ENCODE data around the gene PRKN.

Gene PRKN

DNA sequence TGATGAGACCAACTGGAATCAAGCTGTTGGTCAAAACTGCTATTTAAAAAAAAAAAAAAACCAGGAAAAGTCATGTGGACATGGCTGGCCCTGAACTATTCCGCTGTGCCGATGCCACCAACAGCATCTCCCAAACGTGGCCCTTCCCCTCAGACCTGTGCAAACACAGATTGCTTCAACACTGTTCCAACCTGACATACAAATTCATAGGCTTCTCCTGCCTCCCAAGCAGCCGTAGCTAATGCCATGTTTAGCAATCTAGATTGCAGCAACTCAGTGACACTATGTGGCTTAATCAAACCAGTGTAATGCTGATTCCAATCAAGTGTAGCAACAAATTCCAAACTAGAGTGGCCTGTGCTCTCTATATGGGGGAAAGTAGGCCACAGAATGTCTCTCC lies 16.2 kb downstream of the PRKN start:
- no peak for DNase-seq (ENCODE audit: low read depth in 3 of 3, low spot score in 1 of 3)

DNA sequence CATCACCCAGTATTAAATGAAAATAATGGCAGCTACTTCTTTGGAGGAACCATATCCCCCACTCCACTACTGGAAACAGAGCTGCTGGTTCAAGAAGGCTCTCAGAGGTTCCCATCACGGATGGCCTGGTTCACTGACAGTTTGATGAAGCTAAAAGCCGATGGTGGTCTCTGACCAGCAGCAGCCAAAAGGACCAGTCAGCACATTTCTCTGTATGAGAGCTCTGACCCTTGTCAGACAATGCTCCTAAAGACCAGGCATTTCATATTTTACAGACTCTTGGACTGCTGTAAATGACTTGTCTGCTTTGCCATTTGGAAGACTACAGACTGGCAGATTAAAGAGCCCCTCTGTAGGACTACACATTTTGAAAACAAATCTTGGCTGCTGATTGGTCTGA lies 16.6 kb downstream of the PRKN start:
- DNase-seq (ENCODE audit: low read depth in 3 of 3, low spot score in 1 of 3), result no peak

DNA sequence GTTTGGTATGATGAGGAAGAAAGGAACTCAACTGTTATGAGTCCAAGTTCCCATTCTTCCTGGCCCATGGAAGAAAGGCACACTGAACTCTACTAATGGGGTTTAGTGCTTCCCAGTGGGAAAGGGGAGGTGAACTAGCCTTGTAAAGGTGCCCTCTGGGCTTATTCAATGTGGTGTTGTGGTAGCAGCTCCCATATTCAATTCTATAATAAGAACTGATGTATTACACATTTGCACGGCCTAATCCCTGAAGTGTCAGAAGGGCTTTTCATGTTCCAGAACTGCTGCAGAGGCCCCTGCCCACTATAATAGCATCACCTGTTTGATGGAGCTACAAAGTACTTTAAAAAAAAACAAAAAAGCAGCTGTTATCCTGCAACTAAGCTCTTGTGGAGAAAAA lies 17.1 kb downstream of the PRKN start:
- DNase-seq (ENCODE audit: low read depth in 3 of 3, low spot score in 1 of 3), result no peak

DNA sequence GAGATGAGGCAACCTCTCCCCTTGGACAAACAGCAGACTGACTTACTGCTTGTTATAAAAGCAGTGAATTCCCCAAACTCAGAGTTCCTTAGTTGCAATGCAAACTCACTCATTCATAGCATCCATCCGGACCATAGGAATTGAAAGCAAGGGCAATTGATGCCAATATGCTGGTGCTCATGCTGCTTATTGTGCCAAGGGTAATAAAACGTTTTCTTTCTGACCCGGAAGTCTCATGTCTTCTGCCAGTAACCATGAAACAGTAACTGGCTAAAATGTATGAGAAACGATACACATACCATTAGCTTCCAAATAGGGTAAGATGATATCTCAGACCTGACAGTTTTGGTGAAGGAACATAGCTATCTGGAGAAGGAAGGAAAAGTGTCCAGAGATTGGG lies 18.1 kb downstream of the PRKN start:
- DNase-seq (ENCODE audit: low read depth in 3 of 3, low spot score in 1 of 3), result no peak

DNA sequence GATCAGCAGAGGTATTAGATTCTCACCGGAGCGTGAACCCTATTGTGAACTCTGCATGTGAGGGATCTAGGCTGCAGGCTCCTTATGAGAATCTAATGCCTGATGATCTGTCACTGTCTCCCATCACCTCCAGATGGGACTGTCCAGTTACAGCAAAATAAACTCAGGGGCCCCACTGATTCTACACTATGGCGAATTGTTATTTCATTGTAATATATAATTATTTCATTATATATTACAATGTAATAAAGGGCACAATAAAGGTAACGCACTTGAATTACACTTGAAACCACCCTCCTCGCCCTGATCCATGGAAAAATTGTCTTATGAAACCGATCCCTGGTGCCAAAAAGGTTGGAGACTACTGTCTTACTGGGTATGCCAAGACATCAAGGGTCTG lies 18.6 kb downstream of the PRKN start:
- no peak for DNase-seq (ENCODE audit: low read depth in 3 of 3, low spot score in 1 of 3)

DNA sequence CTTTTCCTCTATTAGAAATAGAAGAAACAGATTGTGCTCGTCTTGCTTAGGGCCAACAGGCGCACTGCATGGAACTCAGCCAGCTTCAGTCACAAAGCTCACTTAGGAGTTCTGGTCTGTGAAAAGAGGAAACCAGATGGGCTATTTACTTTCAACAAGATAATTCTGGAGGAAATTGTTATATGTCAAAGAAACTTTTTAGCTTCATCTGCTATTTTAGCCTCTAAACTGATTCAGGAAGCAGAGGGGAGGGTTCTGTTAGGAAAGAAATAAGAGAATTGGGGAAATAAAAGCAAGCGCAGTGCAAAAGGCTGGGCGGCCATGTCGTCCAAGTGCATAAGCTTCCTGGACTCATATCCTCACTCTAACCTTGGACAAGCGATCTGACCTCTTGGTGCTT lies 21.3 kb downstream of the PRKN start:
- no peak for DNase-seq (ENCODE audit: low read depth in 3 of 3, low spot score in 1 of 3)

DNA sequence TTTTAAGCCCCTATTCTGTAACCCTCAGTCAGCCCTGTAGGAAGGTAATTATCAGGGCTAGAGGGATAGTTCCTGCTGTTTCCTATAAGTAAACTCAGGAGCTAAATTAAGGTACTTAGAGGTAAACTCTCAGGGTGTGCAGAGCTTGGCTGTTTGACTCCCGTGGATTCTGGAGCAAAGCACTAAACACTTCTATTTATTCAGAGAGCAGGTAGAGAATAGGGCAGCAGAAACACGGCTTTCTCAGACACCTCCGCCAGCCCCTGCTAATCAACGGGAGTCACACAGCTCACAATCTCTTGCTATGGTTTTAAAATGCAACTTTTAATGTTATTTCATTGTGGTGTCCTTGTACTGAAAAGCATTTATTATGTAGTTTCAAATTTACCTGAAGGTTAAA lies 21.8 kb downstream of the PRKN start:
- no peak for DNase-seq (ENCODE audit: low read depth in 3 of 3, low spot score in 1 of 3)

DNA sequence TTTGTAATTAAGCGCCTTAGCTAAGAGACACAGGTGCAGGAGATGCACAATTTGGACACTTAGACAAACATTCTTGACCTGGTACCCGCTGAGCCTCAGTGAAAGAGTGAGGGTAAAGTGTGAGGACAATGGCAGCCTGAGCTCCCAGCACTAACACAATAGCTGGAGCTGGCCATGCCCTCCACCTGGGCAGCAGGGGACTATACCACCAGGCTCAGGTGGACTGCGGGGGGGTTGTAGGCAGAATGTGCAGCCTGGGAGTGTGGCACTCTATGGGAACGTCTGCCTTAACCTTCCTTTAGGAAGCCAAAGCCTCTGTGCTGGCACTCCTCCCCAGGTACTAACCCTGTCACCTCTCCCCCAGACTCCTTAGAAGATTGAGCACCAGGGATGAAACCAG lies 23.6 kb downstream of the PRKN start:
- no peak for DNase-seq (ENCODE audit: low read depth in 3 of 3, low spot score in 1 of 3)

DNA sequence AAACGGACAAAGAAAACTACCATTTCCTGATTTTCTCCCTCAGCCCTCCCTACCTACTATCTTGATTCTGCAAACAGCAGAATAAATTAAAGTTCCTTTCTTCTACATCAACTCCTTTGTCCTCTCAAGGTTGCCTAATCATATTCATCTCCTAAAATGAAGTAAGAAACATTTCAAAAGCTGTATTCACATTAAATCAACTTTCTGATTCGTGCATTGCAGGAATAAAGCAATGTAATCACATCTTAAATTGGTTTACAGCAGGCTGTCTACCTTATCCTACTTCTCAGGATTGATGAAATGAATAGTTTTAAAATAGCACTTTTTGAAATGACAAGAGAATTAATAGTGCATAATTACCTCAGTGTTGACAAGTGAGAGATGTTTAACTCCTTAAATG lies 25.1 kb downstream of the PRKN start:
- DNase-seq (ENCODE audit: low read depth in 3 of 3, low spot score in 1 of 3), result no peak

DNA sequence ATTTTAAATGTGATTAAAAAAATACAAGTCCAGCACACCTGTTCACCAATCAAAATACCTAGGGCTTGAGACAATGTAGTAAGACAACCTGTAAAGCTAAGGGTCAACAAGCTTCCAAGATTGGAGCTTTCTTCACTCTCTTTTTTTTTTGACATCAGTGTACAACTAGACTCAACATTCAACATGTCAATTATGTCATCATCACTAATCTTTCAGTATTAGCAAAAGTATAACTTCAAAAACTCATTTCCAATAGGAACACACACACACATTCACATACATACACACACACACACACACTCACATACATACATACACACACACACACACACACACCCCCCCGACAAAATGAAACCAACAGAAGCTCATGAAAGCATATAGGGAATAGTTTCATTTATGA lies 26.0 kb downstream of the PRKN start:
- no peak for DNase-seq (ENCODE audit: low read depth in 3 of 3, low spot score in 1 of 3)

DNA sequence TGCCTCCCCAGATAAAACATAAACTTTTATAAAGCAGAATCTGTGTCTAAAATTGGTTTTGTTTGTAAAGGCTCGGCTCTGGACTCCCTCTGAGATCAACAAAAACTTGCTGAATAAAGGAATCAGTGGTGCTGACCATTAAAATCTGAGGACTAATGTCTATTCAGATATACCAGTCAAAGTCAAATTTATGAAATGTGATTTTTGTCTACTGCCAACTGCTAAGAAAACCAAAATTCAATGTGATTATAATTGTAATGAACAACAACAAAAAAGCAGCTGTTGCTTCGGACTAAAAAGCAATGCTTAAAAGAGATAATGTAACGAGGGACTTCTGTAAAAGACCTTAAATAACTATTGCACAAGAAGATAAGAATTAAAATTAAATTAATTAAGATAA lies 26.6 kb downstream of the PRKN start:
- no peak for DNase-seq (ENCODE audit: low read depth in 3 of 3, low spot score in 1 of 3)

DNA sequence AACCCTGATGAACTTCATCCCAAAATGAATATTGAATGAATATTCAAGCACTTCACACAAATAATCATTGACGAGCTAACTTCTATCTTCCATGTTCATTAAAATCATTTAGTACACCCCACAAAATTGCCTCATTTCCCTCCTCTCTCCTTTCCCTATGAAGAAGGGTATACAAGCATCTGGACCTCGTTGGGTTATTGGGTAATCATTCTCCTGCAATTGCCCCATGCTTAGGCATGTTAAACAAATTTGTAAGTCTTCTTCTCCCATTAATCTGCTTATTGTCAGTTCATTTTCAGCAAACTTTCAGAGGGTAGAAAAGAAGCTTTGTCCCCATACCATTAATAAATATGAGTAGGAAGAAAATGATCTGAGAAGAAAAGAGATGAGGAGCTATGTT lies 27.6 kb downstream of the PRKN start:
- DNase-seq (ENCODE audit: low read depth in 3 of 3, low spot score in 1 of 3), result no peak

DNA sequence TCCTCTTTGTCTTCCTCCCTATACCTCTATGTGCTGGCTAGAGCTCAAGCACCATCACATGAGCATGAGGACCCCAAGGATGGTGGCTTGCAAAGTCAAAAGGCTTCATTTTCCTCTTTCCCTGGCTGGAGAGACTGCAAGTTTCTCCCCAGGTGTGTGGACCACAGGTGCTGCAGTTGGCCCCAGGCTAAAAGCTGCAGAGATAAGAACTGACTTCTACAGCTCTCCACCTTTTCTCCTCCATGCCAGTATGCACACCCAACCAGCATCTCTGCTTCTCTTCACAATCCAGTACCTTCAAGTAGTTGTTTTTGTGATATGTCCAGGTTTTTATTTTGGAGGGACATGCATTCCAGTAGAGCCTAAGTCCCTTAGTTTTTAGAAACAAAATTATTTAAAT lies 29.1 kb downstream of the PRKN start:
- DNase-seq (ENCODE audit: low read depth in 3 of 3, low spot score in 1 of 3), result no peak

DNA sequence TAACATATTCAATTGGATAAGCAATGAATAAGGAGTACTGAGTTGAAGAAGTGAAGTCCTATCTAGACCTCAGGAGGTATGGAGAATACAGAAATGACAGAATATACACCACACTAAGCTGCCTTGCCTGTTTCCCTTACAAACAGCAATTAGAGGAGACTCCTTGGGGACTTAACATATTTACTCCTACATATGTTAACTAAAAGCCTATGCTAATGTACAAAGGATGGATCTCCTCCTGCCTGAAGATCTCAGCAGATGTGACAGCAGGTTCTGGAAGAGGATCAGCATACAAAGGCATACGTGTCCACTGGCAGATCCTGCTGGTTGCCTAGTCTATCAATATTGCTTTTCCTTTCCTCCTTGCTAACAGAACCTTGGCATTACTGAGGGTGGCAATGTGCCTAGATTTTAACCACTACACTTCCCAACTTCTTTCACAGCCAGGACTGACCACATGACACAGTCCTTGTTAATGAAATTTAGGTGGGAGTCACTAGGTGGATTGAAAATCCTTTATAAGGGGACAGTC lies 29.6 kb downstream of the PRKN start:
- no peak for DNase-seq (ENCODE audit: low read depth in 3 of 3, low spot score in 1 of 3)

DNA sequence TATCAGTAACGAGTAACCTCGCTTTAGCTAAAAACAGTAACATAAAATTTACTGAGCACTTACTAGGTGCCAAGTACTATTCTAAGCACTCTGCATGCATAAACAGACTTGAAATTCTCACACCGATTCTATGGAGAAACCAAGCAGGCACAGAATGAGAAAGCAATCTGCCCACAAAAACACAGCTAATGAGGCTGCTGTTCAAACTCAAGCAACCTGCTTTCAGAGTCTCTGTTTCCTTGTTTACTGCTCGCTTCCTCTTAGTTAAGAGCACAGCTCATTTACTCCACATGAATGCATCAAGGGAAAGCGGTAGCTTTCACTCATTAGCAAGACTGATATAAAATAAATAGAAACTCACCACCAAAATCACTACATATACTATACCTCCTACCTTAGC lies 37.4 kb downstream of the PRKN start:
- no peak for DNase-seq (ENCODE audit: low read depth in 3 of 3, low spot score in 1 of 3)

DNA sequence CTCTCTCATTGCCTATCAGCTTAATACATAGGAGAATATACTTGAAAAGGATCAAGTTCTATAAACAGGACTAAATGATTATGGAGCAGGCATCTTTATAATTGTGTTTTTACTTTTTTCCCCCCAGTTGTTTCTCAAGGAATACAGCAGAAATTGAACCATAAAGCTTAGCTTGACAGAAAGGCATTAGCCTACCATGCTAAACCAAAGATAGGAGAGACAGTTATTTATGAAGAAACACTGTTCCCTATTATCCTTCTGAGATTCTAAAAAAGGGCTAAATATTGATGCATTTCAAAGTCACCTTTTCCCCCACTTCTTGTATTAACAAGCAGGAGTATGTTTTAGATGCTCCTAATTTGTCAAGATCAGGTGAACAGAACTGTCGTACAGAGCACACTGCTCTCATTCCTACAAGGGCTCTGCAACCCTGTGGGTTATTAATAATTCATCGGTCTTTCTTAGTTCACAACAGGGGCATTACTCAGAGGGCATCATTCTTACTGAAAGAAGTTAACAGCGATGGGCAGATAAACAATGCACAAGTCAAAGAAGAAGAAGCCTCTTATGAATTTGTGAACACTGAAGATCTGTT lies 38.7 kb downstream of the PRKN start:
- no peak for DNase-seq (ENCODE audit: low read depth in 3 of 3, low spot score in 1 of 3)

DNA sequence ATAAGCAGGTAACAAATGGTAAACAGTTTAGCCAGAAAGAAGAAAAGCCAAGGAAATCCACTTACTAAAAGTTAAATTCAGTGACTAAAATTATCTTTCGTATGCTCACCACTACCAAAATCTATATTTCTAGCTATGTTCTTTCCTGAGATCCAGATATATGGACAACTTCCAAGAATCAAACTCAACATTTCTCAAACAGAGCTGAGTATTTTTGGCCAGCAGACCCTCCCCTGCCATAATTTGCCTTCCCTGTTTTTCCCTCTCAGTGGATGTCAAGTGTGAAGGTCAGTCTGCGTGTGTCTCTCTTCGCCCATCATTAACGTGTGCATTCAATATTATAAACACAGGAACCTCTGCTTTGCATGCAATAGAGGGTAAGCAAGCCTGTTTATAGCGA lies 42.0 kb downstream of the PRKN start:
- no peak for DNase-seq (ENCODE audit: low read depth in 3 of 3, low spot score in 1 of 3)

DNA sequence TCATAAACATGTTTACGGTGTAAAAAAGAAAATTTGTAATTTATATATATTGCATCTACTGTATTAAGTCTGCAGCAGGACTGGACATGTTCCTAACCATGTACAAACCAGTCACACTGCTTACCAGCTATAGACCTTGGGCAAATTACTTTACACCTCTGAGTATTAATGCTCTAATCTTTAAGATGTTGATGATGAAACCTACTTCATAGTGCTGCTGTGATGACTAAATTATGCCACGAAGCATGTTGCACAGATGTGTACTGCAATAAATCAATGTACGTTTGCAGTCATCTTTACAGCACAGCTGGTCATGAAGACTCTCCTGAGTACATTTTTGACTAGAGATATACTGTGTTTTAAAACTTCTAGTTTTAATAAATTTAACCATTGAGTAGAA lies 42.6 kb downstream of the PRKN start:
- no peak for DNase-seq (ENCODE audit: low read depth in 3 of 3, low spot score in 1 of 3)

DNA sequence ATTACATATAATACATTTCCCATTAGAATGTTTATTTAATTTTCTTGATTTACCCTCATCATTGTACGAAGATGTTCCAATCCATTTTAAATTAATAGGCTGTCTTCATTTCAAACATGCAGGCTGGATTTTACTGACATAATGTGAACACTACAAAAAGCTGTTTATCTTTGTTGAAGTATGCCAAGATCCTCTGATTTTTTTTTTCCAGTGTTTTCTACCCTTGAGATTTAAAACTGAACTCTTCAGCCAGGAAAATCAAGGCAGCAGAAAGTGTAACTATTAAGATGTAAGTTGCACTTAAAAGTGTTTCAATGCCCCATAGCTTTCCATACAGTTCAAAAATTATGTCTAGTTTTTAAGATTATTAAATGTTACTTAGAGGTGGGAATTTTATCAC lies 43.5 kb downstream of the PRKN start:
- no peak for DNase-seq (ENCODE audit: low read depth in 3 of 3, low spot score in 1 of 3)

DNA sequence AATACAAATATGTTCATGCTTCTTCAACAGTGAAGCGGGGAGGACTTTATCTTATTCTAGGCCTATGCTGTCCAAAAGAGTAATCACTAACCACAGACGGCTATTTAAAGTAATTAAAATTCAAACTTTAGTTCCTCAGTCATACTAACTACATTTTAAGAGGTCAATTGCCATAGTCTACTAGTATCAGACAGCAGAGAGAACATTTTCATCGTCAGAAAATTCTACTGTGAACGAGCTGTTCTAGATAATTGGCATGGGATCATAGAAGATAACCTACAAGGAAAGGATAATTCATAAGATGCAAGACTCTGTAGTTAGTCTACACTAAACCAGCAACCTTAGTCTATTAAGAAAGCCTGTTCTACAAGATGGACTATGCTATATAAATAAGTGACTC lies 44.4 kb downstream of the PRKN start:
- no peak for DNase-seq (ENCODE audit: low read depth in 3 of 3, low spot score in 1 of 3)

DNA sequence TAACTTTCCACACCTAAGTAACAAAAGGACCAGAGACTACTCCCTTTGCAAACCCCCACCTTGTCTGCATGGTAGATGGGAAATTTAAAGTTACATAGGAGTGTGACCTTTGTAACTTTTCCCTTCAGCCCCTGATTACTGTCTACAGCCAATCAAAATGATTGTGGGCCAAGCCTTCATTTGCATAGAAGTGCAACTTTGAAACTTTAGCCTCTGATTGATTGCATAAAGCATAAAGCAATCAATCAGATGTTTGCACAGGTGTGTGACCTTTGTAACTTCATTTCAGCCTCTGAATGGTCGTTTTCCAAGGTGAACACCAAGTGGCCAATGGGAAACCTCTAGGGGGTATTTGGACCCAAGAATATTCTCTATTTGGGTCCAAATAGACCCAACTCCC lies 46.1 kb downstream of the PRKN start:
- no peak for DNase-seq (ENCODE audit: low read depth in 3 of 3, low spot score in 1 of 3)

DNA sequence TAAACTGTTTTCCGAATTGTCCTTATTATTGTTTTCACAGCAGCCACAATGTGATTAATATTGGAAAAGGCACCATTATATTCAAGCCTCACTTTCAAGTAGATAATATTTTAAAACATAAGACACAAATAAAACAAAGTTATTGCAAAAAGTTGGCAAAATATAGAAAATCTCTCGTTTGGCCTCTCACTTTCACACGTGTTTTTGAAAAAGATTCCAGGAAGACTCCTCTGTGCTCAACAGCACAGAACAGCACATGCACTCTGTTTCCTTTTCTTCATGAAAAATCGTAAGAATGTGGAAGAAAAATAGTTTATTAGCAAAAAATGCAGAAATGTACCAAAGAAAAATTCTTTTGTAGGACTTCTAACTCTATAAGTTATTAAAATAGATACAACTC lies 46.7 kb downstream of the PRKN start:
- no peak for DNase-seq (ENCODE audit: low read depth in 3 of 3, low spot score in 1 of 3)

DNA sequence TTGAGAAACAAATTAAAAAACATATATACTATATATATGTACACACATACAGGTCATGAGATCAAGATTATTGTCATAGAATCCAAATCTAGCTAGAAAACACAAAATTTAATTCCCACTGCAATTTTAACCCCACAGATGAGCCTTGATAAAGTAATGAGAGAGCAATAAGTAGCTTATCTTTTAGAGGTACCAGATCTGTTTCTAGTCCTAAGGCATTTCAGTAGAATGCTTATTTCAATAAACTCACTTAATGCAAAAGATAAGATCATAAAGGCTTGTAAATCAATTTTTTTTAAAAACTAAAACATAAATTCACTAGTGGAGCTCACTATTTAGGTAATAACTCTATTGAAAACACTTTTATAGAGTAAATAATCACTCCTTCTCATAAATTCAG lies 47.2 kb downstream of the PRKN start:
- DNase-seq (ENCODE audit: low read depth in 3 of 3, low spot score in 1 of 3), result no peak

DNA sequence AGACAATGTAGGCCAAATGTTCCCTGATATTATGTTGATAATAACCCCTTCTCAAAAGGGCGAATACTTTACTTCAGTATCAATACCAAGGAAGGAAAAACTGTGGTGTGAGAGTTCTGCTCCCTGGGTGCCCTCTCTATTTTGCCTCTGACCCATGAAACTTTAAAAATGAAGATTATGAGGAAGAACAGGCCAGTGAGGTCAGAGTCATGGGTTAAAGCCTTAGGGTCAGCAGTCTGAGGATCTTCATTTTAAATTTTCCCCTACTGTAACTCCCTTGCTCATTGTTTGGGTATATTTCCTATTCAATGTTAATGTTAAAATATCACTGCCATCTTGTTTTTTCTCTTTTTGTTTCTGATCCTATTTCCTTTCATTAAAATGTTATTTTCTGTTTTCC lies 47.9 kb downstream of the PRKN start:
- DNase-seq (ENCODE audit: low read depth in 3 of 3, low spot score in 1 of 3), result no peak

All from stimulated activated CD4-positive, alpha-beta T cell treated with anti-CD3 and anti-CD28 coated beads, TNF-alpha, amount 100 ng/mL, for 1 hour (primary cell).